Psoas muscle (tissue), 8 donors: ENCODE results near the gene OR6N1. TPM values are rescaled to one million over a fixed set of nuclear protein-coding genes. Genes with fewer than 3 reads are reported as not detected.

Experiments used
- ATAC-seq, 4 donors: fragments of 200-7000 bp; cut with Tn5 transposase; one replicate each; pipeline ENCODE4 v1.9.1; 2020; ENCODE audit warnings: moderate library complexity in 3 of 4, mild to moderate bottlenecking in 2 of 4
- DNase-seq, 2 donors: peaks; one replicate each; pipeline ENCODE4 v3.0.0-alpha.2; 2020
- H3K27ac ChIP-seq: fragments of 200-600 bp; one replicate; pipeline ENCODE4 v1.8.0; 2022
- H3K27me3 ChIP-seq, 3 donors: fragments of 200-600 bp in 1 of 3; one replicate each; pipeline versions ENCODE4 v1.6.1 to v1.8.0; 2013 to 2022; ENCODE audit warnings: low read length in 2 of 3, mild to moderate bottlenecking in 2 of 3, moderate library complexity in 1 of 3; ENCODE audit not compliant: insufficient read depth in 3 of 3
- H3K36me3 ChIP-seq, 2 donors: fragments of 200-600 bp in 1 of 2; one replicate each; pipeline versions ENCODE4 v1.6.1 to v1.8.0; 2013 to 2022; ENCODE audit warnings: low read depth in 1 of 2, mild to moderate bottlenecking in 1 of 2, moderate library complexity in 1 of 2; ENCODE audit not compliant: insufficient read depth in 1 of 2
- H3K4me1 ChIP-seq: fragments of 200-600 bp; one replicate; pipeline ENCODE4 v1.8.0; 2022
- H3K4me3 ChIP-seq: fragments of 200-600 bp; one replicate; pipeline ENCODE4 v1.8.0; 2022; ENCODE audit warnings: mild to moderate bottlenecking
- H3K9me3 ChIP-seq: fragments of 200-600 bp; one replicate; pipeline ENCODE4 v1.8.0; 2022
- CTCF ChIP-seq: fragments of 200-600 bp; IDR thresholded peaks from one replicate; pipeline ENCODE4 v1.8.0; 2022; ENCODE audit warnings: antibody characterized with exemption
- WGBS, 3 donors: extraction: QIAGEN DNeasy Blood & Tissue Kit; methylation state at CpG; one replicate each; pipeline versions ENCODE4 v1.1.6 to v1.1.7; 2013; 5-methylcytosine and 5-hydroxymethylcytosine counted together
- intact Hi-C, 2 donors: fragments of 100-400 bp; cut with DNase I; formaldehyde crosslinking; loops; one replicate each; pipeline versions ENCODE4 v1.11.0 to v1.14.2; 2022
- polyA plus RNA-seq, 3 donors: library from polyadenylated mRNA; stranded (reverse); fragments of 200-250 nt; gene quantifications; one replicate each; pipeline ENCODE4 v1.2.3, GENCODE V29; 2013
- total RNA-seq, 4 donors: library from RNA; stranded (reverse); fragmentation: NEBNext Ultra II Directional in 2 of 4; extraction: Animal tissue kit (Norgen Biotek cat#: 25700) in 2 of 4; gene quantifications; one replicate each; pipeline versions ENCODE4 v1.2.1 to v1.2.4, GENCODE V29; 2021 to 2023
- donor health status: healthy with polysubstance abuse.
- donor health status: DM: no; HTN: no; CAD: no; lungs with moderate emphysema.
- donor health status: Bipolar disorder and iron deficiency.
- donor health status: healthy.
- donor health status: DM: yes; HTN: yes; CAD: no.
- donor health status: DM: no; HTN: no; CAD: no.
- donor health status: DM: no; HTN: no; CAD: no.
- donor health status: DM: yes; HTN: yes; CAD: no.

Gene OR6N1
- total and polyA plus RNA-seq, 7 donors, result not detected

- Histone ChIP-seq H3K27me3 (no peaks in the 10 kb centered on the region), H3K27ac (no peak overlapping the region), H3K4me3 (no peak overlapping the region), H3K36me3 (no peaks in the 10 kb centered on the region), H3K4me1 (no peaks in the 10 kb centered on the region), H3K9me3 (no peaks in the 10 kb centered on the region)
- ATAC-seq, result no peak
- no peak for DNase-seq
- WGBS, 3 donors, result 56 to 68% (median 64%) methylated on average over 3 of the region's 3 CpGs
- intact Hi-C loops, result no loop called here
- TF ChIP-seq CTCF, result no peak
Observed at GRCh38 chr1:158719664-158720063, 52.3 kb downstream of the OR6N1 start.

- no peaks in the 10 kb centered on the region for H3K9me3 ChIP-seq
- intact Hi-C loops, result no loop called here
- no peaks in the 10 kb centered on the region for H3K27me3 ChIP-seq
- no peak for DNase-seq
- H3K36me3 ChIP-seq, result no peaks in the 10 kb centered on the region
- no peaks in the 10 kb centered on the region for H3K4me1 ChIP-seq
- TF ChIP-seq CTCF, result no peak
- WGBS, 3 donors, result 74 to 79% (median 75%) methylated on average over 6 of the region's 6 CpGs
- no peak overlapping the region for H3K4me3 ChIP-seq
- no peak overlapping the region for H3K27ac ChIP-seq
- no peak for ATAC-seq
Observed at GRCh38 chr1:158717344-158717743, 54.7 kb downstream of the OR6N1 start.

- intact Hi-C loops, result no loop called here
Observed at GRCh38 chr1:158716335-158716734, 55.7 kb downstream of the OR6N1 start.

GRCh38 chr1:158714754-158715153 lies 57.2 kb downstream of the OR6N1 start:
- intact Hi-C loops, result no loop called here
- H3K27ac ChIP-seq, result no peak overlapping the region
- WGBS, 3 donors, result 13 to 43% (median 27%) methylated on average over 1 of the region's 1 CpG
- TF ChIP-seq CTCF, result no peak
- H3K4me1 ChIP-seq, result no peaks in the 10 kb centered on the region
- ATAC-seq, result no peak
- no peak for DNase-seq
- no peaks in the 10 kb centered on the region for H3K9me3 ChIP-seq
- H3K27me3 ChIP-seq, result no peaks in the 10 kb centered on the region
- no peaks in the 10 kb centered on the region for H3K36me3 ChIP-seq
- no peak overlapping the region for H3K4me3 ChIP-seq

More at GRCh38 chr1:158716335-158716734, 55.7 kb downstream of the OR6N1 start:
- H3K9me3 ChIP-seq, result no peaks in the 10 kb centered on the region
- WGBS, 3 donors, result 75 to 93% (median 84%) methylated on average over 1 of the region's 1 CpG
- H3K4me3 ChIP-seq, result no peak overlapping the region
- H3K27me3 ChIP-seq, result no peaks in the 10 kb centered on the region
- no peaks in the 10 kb centered on the region for H3K4me1 ChIP-seq
- DNase-seq (no peak), ATAC-seq (no peak)
- H3K27ac ChIP-seq, result no peak overlapping the region
- H3K36me3 ChIP-seq, result no peaks in the 10 kb centered on the region
- TF ChIP-seq CTCF, result no peak

Other genes starting within 250 kb of the OR6N1 start
- not detected for gene OR6Y1, start 217.8 kb downstream of the OR6N1 start, total RNA-seq
- gene OR6Y1, start 217.8 kb downstream of the OR6N1 start, polyA plus RNA-seq, result not detected
- not detected for gene OR6P1, start 201.6 kb downstream of the OR6N1 start, total RNA-seq
- gene OR6P1, start 201.6 kb downstream of the OR6N1 start, polyA plus RNA-seq, result not detected
- gene OR10X1, start 192.3 kb downstream of the OR6N1 start, total RNA-seq, result not detected
- gene OR10X1, start 192.3 kb downstream of the OR6N1 start, polyA plus RNA-seq, result not detected
- not detected for gene OR10Z1, start 166.9 kb downstream of the OR6N1 start, total RNA-seq
- not detected for gene OR10Z1, start 166.9 kb downstream of the OR6N1 start, polyA plus RNA-seq
- under 1 TPM in 2 of 4 donors, not detected in 2; 0.57 to 0.74 TPM for gene SPTA1, start 85.5 kb downstream of the OR6N1 start, total RNA-seq
- under 1 TPM; 0.05 to 0.14 (median 0.07) TPM for gene SPTA1, start 85.5 kb downstream of the OR6N1 start, polyA plus RNA-seq
- gene OR6K2, start 71.5 kb downstream of the OR6N1 start, total RNA-seq, result not detected
- gene OR6K2, start 71.5 kb downstream of the OR6N1 start, polyA plus RNA-seq, result not detected
- gene OR6K3, start 51.5 kb downstream of the OR6N1 start, total RNA-seq, result not detected
- not detected for gene OR6K3, start 51.5 kb downstream of the OR6N1 start, polyA plus RNA-seq
- not detected for gene OR6K6, start 17.5 kb downstream of the OR6N1 start, total RNA-seq
- not detected for gene OR6K6, start 17.5 kb downstream of the OR6N1 start, polyA plus RNA-seq
- gene OR6N2, start 9.0 kb upstream of the OR6N1 start, total RNA-seq, result not detected
- gene OR6N2, start 9.0 kb upstream of the OR6N1 start, polyA plus RNA-seq, result not detected
- gene MNDA, start 59.2 kb upstream of the OR6N1 start, total RNA-seq, result 1 to 10 TPM; 1.2 to 3.3 (median 1.6) TPM
- gene MNDA, start 59.2 kb upstream of the OR6N1 start, polyA plus RNA-seq, result under 1 TPM; 0.38 to 0.49 (median 0.47) TPM
- gene PYHIN1, start 159.4 kb upstream of the OR6N1 start, total RNA-seq, result under 1 TPM in 3 of 4 donors, not detected in 1; 0.21 to 0.32 (median 0.22) TPM
- gene PYHIN1, start 159.4 kb upstream of the OR6N1 start, polyA plus RNA-seq, result under 1 TPM in 2 of 3 donors, not detected in 1; 0.04 to 0.15 TPM
- 10 to 100 TPM; 12.6 to 29.4 (median 15.3) TPM for gene IFI16, start 237.7 kb upstream of the OR6N1 start, total RNA-seq
- gene IFI16, start 237.7 kb upstream of the OR6N1 start, polyA plus RNA-seq, result 10 to 100 TPM in 2 of 3 donors, 1 to 10 TPM in 1; 9.6 to 14.0 (median 13.0) TPM